DOHH2 (cell line): ENCODE data around the gene SH2D4B.

ENCODE experiments used
- H3F3A ChIP-seq: fragments of 200-600 bp; sonication (generic), shearing (Covaris generic); 2 replicates; pipeline ENCODE4 v1.6.0; 2016; ENCODE audit warnings: antibody characterized with exemption, mild to moderate bottlenecking; ENCODE audit not compliant: control insufficient read depth, insufficient read depth
- H3K27ac ChIP-seq: fragments of 200-600 bp; sonication (generic); 2 replicates; pipeline ENCODE4 v1.5.1; 2014; ENCODE audit warnings: low read depth, mild to moderate bottlenecking, low read length, moderate library complexity
- H3K27me3 ChIP-seq: fragments of 200-600 bp; sonication (generic); 2 replicates; pipeline ENCODE4 v1.6.1; 2014; ENCODE audit warnings: mild to moderate bottlenecking, low read length, mixed read lengths; ENCODE audit not compliant: control insufficient read depth
- H3K36me3 ChIP-seq: fragments of 200-600 bp; sonication (generic); 2 replicates; pipeline ENCODE4 v1.6.1; 2014; ENCODE audit warnings: mild to moderate bottlenecking, low read length, moderate library complexity, mixed read lengths; ENCODE audit not compliant: control insufficient read depth
- H3K4me1 ChIP-seq: fragments of 200-600 bp; sonication (generic); 2 replicates; pipeline ENCODE4 v1.6.1; 2014; ENCODE audit warnings: mild to moderate bottlenecking, low read length, mixed read lengths; ENCODE audit not compliant: control insufficient read depth
- H3K4me2 ChIP-seq: fragments of 200-600 bp; sonication (generic); 2 replicates; pipeline ENCODE4 v1.6.0; 2014; ENCODE audit warnings: mild to moderate bottlenecking, low read length, moderate library complexity
- H3K4me3 ChIP-seq: fragments of 200-600 bp; sonication (generic); 2 replicates; pipeline ENCODE4 v1.5.1; 2014; ENCODE audit warnings: mild to moderate bottlenecking, low read length, mixed read lengths
- H3K79me2 ChIP-seq: fragments of 200-600 bp; sonication (generic); 2 replicates; pipeline ENCODE4 v1.6.1; 2014; ENCODE audit warnings: mild to moderate bottlenecking, low read length, mixed read lengths; ENCODE audit not compliant: control insufficient read depth
- H3K9me2 ChIP-seq: fragments of 200-600 bp; sonication (generic); replicated peaks from 2 replicates; pipeline ENCODE4 v1.6.1; 2014; ENCODE audit warnings: mild to moderate bottlenecking, low read length, mixed read lengths; ENCODE audit not compliant: control insufficient read depth
- H3K9me3 ChIP-seq: fragments of 200-600 bp; sonication (generic); 2 replicates; pipeline ENCODE4 v1.6.1; 2014; ENCODE audit warnings: antibody characterized with exemption, low read length, mixed read lengths; ENCODE audit not compliant: control insufficient read depth, insufficient read depth
- H4K20me1 ChIP-seq: fragments of 200-600 bp; sonication (generic); 2 replicates; pipeline ENCODE4 v1.6.0; 2014; ENCODE audit warnings: low read depth, mild to moderate bottlenecking, antibody characterized with exemption, low read length, moderate library complexity; ENCODE audit not compliant: control insufficient read depth, insufficient read depth
- CTCF ChIP-seq: fragments of 200-600 bp; sonication (generic); IDR thresholded peaks from one replicate; pipeline ENCODE4 v1.5.1; 2014; ENCODE audit warnings: antibody characterized with exemption, mild to moderate bottlenecking, low read depth, low read length; ENCODE audit not compliant: poor library complexity, severe bottlenecking
- EZH2phosphoT487 ChIP-seq: fragments of 200-600 bp; sonication (generic); IDR thresholded peaks from 2 replicates; pipeline ENCODE4 v1.6.1; 2017; ENCODE audit warnings: borderline replicate concordance, mild to moderate bottlenecking, antibody characterized with exemption, low read length, moderate library complexity, mixed read lengths

SH2D4B gene

GRCh38 chr10:80538481-80539185, 931 bp downstream of the SH2D4B start:
- no peak overlapping the region for H3K27ac ChIP-seq
- no peaks in the 10 kb centered on the region for H3K9me3 ChIP-seq
- no peak overlapping the region for H3K4me3 ChIP-seq
- H3K9me2 ChIP-seq: no peaks in the 10 kb centered on the region
- peaks cover 50% of the 10 kb centered on the region for H3K4me1 ChIP-seq
- no peaks in the 10 kb centered on the region for H4K20me1 ChIP-seq
- no peaks in the 10 kb centered on the region for H3K36me3 ChIP-seq
- H3K79me2 ChIP-seq: no peaks in the 10 kb centered on the region
- no peaks in the 10 kb centered on the region for H3K27me3 ChIP-seq
- H3F3A ChIP-seq: no peaks in the 10 kb centered on the region
- TF ChIP-seq CTCF: no peak
- no peak for TF ChIP-seq EZH2phosphoT487
- no peak overlapping the region for H3K4me2 ChIP-seq

GRCh38 chr10:80539421-80540031, 1.8 kb downstream of the SH2D4B start:
- TF ChIP-seq CTCF (no peak), EZH2phosphoT487 (no peak)

GRCh38 chr10:80540136-80540535, 2.4 kb downstream of the SH2D4B start:
- H3K36me3 ChIP-seq: no peaks in the 10 kb centered on the region

More at GRCh38 chr10:80539421-80540031, 1.8 kb downstream of the SH2D4B start:
- Histone ChIP-seq H3K4me3 (no peak overlapping the region), H3K79me2 (no peaks in the 10 kb centered on the region), H3K27me3 (no peaks in the 10 kb centered on the region), H3K36me3 (no peaks in the 10 kb centered on the region), H3F3A (no peaks in the 10 kb centered on the region), H4K20me1 (no peaks in the 10 kb centered on the region), H3K4me1 (peaks cover 50% of the 10 kb centered on the region), H3K4me2 (no peak overlapping the region), H3K27ac (no peak overlapping the region), H3K9me3 (no peaks in the 10 kb centered on the region), H3K9me2 (no peaks in the 10 kb centered on the region)

More at GRCh38 chr10:80540136-80540535, 2.4 kb downstream of the SH2D4B start:
- Histone ChIP-seq H3K4me3 (no peak overlapping the region), H3K4me1 (peaks cover 50% of the 10 kb centered on the region), H3K79me2 (no peaks in the 10 kb centered on the region), H3K27ac (no peak overlapping the region), H3K9me2 (no peaks in the 10 kb centered on the region), H3K9me3 (no peaks in the 10 kb centered on the region), H4K20me1 (no peaks in the 10 kb centered on the region), H3F3A (no peaks in the 10 kb centered on the region), H3K4me2 (no peak overlapping the region), H3K27me3 (no peaks in the 10 kb centered on the region)
- TF ChIP-seq CTCF (no peak), EZH2phosphoT487 (no peak)
